HG03558 (cell line): ENCODE results near the gene SHROOM1.

Source experiments
- ATAC-seq: cut with Tn5 transposase; IDR thresholded peaks from one replicate; pipeline ENCODE4 v1.9.1; 2021; ENCODE audit warnings: moderate number of reproducible peaks; ENCODE audit not compliant: unreplicated experiment; ENCODE audit errors: extremely low read depth

Gene SHROOM1

GRCh38 chr5:132854301-132854700 lies 23.9 kb upstream of the SHROOM1 start:
- ATAC-seq = no peak

- ATAC-seq = no peak
Measured at GRCh38 chr5:132853790-132854189, 23.3 kb upstream of the SHROOM1 start.

DNA sequence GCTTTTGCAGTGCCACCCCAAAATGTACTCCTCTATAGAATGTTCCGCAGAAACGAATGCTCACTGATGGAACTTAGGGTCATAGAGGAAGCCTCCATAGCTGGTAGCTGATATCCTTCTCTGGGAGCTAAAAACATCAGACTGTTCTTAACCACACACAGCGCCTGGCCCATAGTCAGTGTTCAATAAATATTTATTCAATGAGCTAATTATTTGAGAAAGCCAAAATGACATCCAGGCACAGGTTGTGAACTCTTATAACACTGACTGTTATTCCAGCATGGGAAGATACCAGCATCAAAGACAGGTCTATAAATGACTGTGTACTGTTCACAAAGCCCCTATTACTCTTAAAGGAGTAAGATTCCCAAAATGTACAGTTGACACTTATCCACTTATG lies 22.9 kb upstream of the SHROOM1 start:
- no peak for ATAC-seq

GRCh38 chr5:132850066-132850465 lies 19.6 kb upstream of the SHROOM1 start:
- ATAC-seq = no peak

GRCh38 chr5:132849347-132849746 lies 18.9 kb upstream of the SHROOM1 start:
- ATAC-seq = no peak

DNA sequence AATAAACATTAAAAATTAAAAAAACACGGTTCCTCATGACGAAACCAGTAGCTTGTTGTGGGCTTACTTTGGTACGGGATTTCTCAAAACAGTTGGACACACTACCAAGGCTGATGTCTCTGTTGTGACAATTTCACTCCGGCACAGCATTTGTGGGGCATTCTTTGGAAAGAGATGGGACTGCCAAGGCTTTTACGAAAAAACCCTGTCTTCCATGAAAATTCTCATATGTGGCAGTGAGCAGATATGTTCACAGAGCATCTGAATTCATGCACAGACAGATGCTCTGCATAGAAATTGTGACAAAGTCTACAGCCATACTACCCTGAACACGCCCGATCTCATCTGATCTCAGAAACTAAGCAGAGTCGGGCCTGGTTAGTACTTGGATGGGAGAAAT lies 17.8 kb upstream of the SHROOM1 start:
- ATAC-seq = no peak

- no peak for ATAC-seq
Measured at GRCh38 chr5:132841305-132841704, 10.9 kb upstream of the SHROOM1 start.

GRCh38 chr5:132840896-132841295 lies 10.4 kb upstream of the SHROOM1 start:
- ATAC-seq = no peak

- no peak for ATAC-seq
Measured at GRCh38 chr5:132840313-132840712, 9.9 kb upstream of the SHROOM1 start.

GRCh38 chr5:132839426-132840301 lies 9.2 kb upstream of the SHROOM1 start:
- ATAC-seq = no peak

GRCh38 chr5:132838516-132839282 lies 8.3 kb upstream of the SHROOM1 start:
- no peak for ATAC-seq

DNA sequence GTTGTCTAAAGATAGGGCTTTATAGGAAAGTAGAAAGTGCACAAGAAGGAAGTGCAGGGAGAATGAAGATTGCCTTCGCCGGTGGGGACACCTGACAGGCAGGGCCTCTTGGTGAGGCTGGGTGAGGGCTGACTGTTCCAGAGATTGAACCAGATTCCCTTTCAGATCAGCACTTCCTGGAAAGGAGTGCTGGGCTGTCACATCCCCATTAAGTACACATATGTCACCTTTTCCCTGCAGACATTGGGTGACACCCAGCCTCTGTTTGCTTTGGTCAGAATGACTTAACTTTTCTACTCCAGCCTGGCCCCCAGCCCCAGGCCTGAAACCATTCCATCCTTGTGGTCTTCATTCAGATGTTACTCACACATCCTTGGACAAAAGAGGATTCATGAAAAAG lies 7.4 kb upstream of the SHROOM1 start:
- ATAC-seq = no peak

GRCh38 chr5:132836852-132837251 lies 6.4 kb upstream of the SHROOM1 start:
- ATAC-seq = no peak

GRCh38 chr5:132834057-132834456 lies 3.6 kb upstream of the SHROOM1 start:
- ATAC-seq = no peak

DNA sequence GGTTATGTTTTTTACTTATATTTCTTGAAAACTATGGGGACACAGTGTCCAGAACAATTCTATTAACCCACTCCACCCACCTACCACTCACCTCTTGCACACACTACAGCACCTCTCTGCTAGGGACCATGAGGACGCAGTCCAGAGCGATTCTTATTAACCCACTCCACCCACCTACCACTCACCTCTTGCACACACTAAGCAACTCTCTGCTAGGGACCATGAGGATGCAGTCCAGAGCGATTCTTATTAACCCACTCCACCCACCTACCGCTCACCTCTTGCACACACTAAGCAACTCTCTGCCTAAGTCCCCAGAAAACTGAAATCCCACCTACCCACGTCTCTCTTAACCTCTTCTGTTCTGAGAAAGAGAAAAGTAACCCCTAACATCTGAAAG lies 2.2 kb upstream of the SHROOM1 start:
- no peak for ATAC-seq

DNA sequence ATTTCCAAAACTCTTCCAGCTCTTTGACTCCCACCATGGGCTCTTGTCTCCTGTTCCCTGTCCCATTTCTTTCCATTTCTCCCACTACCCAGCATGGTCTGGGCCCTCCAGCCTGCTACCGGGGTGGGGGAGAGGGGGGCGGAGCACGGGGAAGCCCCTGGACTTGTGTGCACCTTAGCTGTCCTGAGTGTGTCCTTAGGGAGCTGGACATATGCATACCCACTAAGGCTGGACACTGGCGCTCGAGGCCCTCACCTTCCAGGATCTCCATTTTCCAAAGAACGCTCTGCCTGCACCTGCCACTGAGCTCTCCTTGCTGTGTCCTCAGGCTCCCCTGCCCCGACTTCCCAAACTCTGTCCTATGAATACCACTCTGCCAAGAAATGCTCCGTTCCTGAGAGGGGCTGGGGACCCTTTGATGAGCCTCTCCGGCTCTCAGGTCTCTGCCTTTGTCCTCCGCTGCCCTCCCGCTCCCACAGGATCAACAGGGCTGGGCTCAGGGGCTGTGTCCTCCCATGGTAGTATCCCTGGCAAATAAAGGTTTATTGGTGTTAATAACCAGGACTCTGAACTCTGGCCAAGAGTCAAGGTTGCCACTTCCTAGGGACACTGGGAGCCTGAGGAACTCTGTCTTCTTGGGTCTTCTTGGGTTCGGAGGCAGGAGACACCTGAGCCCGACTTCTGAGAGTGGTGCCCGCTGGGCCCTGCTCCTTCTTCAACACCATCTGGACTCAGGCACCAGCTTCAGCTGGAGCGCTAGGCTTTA lies 831 bp upstream of the SHROOM1 start:
- ATAC-seq = no peak

DNA sequence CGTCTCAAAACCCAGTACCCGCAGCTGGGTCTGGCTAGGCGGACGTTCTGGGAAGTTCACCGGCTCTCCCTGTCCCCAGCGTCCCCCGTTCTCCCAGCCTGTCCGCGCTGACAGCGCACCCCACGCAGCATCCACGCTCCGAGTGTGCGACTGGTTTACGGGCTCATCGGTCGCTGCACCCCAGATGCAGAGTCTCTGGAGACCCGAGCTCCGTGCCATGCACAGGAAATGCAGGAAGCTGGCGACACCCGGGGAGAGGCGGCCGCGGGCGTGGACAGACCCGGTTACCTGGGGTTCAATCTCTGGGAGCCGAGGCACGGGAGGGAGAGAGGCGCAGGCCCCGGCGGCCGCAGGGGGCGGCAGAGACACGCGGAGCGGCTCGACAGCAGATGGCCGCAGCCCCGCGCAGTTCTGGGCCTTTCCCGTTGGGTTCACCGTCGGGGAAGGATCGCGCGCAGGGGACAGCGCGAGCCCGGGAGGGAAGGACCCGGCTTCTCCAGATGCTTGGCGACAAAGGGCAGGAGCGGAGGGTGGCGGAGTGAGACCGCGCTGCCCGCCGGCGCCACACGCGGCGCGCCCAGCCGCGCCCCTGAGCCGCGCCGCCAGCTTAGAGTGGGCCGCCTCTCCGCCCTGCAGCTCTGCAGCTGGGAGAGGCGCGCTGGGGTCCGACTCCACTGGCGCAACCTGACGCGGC lies 558 bp downstream of the SHROOM1 start:
- no peak for ATAC-seq

- ATAC-seq = no peak
Measured at GRCh38 chr5:132828846-132829494, 1.5 kb downstream of the SHROOM1 start.

DNA sequence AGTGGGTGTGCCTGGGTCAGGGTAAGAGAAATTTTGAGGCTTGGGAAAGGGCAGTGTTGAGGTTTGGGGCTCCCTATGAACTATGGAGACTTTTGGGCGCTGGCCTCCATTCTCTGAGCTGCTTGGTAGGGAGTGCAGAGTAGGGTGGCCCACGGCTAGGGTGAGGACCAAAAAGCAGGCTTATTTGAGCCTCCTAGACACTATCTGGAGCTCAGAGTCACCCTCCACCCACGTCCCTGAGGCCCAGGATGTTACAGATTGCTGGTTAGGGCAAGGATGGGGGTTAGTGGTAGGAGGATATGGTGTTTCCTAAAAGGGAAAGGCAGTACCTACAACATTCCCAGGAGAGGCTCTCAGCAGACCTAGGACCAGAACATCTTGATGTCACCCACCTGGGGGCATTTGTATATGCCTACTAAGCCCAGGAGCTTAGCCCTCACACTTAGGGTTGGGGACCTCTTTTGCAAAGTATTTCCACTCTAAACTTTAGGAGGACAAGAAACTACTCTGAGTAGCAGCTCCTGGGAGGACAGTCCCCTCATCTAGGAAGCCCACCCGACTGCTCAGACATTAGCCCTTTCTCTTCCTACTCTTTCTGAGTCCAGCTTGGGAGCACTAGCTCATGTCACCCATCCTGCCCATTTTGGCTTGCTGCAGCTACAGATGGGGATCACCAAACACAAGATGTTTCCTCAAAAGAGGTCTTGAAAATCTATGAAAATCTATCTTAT lies 2.3 kb downstream of the SHROOM1 start:
- no peak for ATAC-seq
